GM23338 (cell line): ENCODE results near the gene DPF1. TPM values are rescaled to one million over a fixed set of nuclear protein-coding genes. Genes with fewer than 3 reads are reported as not detected.

ENCODE experiments used
- ATAC-seq: fragments of 200-7000 bp; cut with Tn5 transposase; 3 replicates; pipeline ENCODE4 v1.9.1; 2020
- DNase-seq: peaks from one replicate; pipeline ENCODE4 v3.0.0-alpha.2; 2015; ENCODE audit warnings: low spot score
- H2AFZ ChIP-seq: fragments of 200-600 bp; sonication (generic); 2 replicates; pipeline ENCODE4 v1.8.0; 2016; ENCODE audit warnings: antibody characterized with exemption, mild to moderate bottlenecking, moderate library complexity
- H3F3A ChIP-seq: fragments of 200-600 bp; sonication (generic); replicated peaks from 2 replicates; pipeline ENCODE4 v1.8.0; 2017; ENCODE audit warnings: antibody characterized with exemption, mixed run types, low read depth
- H3K27ac ChIP-seq: fragments of 200-600 bp; sonication (generic); 2 replicates; pipeline ENCODE4 v1.6.1; 2016; ENCODE audit warnings: low read depth
- H3K27me3 ChIP-seq: fragments of 200-600 bp; sonication (generic); 2 replicates; pipeline ENCODE4 v1.8.0; 2016; ENCODE audit warnings: mild to moderate bottlenecking, mixed run types, moderate library complexity; ENCODE audit not compliant: insufficient read depth
- H3K36me3 ChIP-seq: fragments of 200-600 bp; sonication (generic); 2 replicates; pipeline ENCODE4 v1.8.0; 2016; ENCODE audit warnings: mild to moderate bottlenecking; ENCODE audit not compliant: insufficient read depth
- H3K4me1 ChIP-seq: fragments of 200-600 bp; sonication (generic); 2 replicates; pipeline ENCODE4 v1.8.0; 2016; ENCODE audit warnings: mild to moderate bottlenecking, moderate library complexity; ENCODE audit not compliant: insufficient read depth
- H3K4me2 ChIP-seq: fragments of 200-600 bp; sonication (generic); 2 replicates; pipeline ENCODE4 v1.7.1; 2017; ENCODE audit warnings: mixed run types
- H3K4me3 ChIP-seq: fragments of 200-600 bp; sonication (generic); 2 replicates; pipeline ENCODE4 v1.6.1; 2016; ENCODE audit warnings: mixed run types
- H3K79me2 ChIP-seq: fragments of 200-600 bp; sonication (generic); replicated peaks from 2 replicates; pipeline ENCODE4 v1.8.0; 2017; ENCODE audit warnings: mild to moderate bottlenecking; ENCODE audit not compliant: insufficient read depth
- H3K9me2 ChIP-seq: fragments of 200-600 bp; sonication (generic); 2 replicates; pipeline ENCODE4 v1.8.0; 2017; ENCODE audit not compliant: insufficient read depth
- H4K20me1 ChIP-seq: fragments of 200-600 bp; sonication (generic); replicated peaks from 2 replicates; pipeline ENCODE4 v1.8.0; 2017; ENCODE audit warnings: mild to moderate bottlenecking; ENCODE audit not compliant: insufficient read depth
- H3K27ac Mint-ChIP-seq: 2 replicates; pipeline ENCODE4 v1.8.0; 2020; ENCODE audit warnings: inconsistent platforms, mild to moderate bottlenecking, moderate library complexity, mixed read lengths
- H3K27me3 Mint-ChIP-seq: 3 replicates; pipeline ENCODE4 v1.8.0; 2022; ENCODE audit warnings: low read depth, mild to moderate bottlenecking, moderate library complexity, mixed read lengths, inconsistent platforms; ENCODE audit not compliant: insufficient read depth, poor library complexity
- H3K36me3 Mint-ChIP-seq: 3 replicates; pipeline ENCODE4 v1.8.0; 2021; ENCODE audit warnings: low read depth, mild to moderate bottlenecking, inconsistent platforms, moderate library complexity, mixed read lengths
- H3K4me1 Mint-ChIP-seq: 3 replicates; pipeline ENCODE4 v1.8.0; 2020; ENCODE audit warnings: mild to moderate bottlenecking, inconsistent platforms, mixed read lengths
- H3K4me3 Mint-ChIP-seq: 3 replicates; pipeline ENCODE4 v1.8.0; 2021; ENCODE audit warnings: moderate library complexity, mild to moderate bottlenecking, inconsistent platforms, mixed read lengths
- H3K9me3 Mint-ChIP-seq: 3 replicates; pipeline ENCODE4 v1.8.0; 2020; ENCODE audit warnings: moderate library complexity, mild to moderate bottlenecking, inconsistent platforms, mixed read lengths
- CREB1 ChIP-seq: fragments of 250-450 bp; sonication (Bioruptor Pico); IDR thresholded peaks from 2 replicates; pipeline ENCODE4 v1.5.0; 2020; ENCODE audit warnings: low read depth, mild to moderate bottlenecking, moderate library complexity
- EZH2 ChIP-seq: fragments of 200-600 bp; sonication (generic); IDR thresholded peaks from one replicate; pipeline ENCODE4 v1.8.0; 2017; ENCODE audit warnings: antibody characterized with exemption, mild to moderate bottlenecking, low read depth; ENCODE audit not compliant: unreplicated experiment
- EZH2phosphoT487 ChIP-seq: fragments of 200-600 bp; sonication (generic); IDR thresholded peaks from one replicate; pipeline ENCODE4 v1.8.1; 2018; ENCODE audit warnings: antibody characterized with exemption; ENCODE audit not compliant: unreplicated experiment
- JUNB ChIP-seq: IDR thresholded peaks from one replicate; pipeline ENCODE4 v1.6.1; 2016; ENCODE audit warnings: antibody characterized with exemption; ENCODE audit not compliant: unreplicated experiment
- NANOG ChIP-seq: IDR thresholded peaks from 2 replicates; pipeline ENCODE4 v1.6.1; 2016; ENCODE audit warnings: antibody characterized with exemption, borderline replicate concordance
- POLR2AphosphoS5 ChIP-seq: IDR thresholded peaks from 2 replicates; pipeline ENCODE4 v1.6.1; 2016; ENCODE audit warnings: antibody characterized with exemption, low read depth
- STAT1 ChIP-seq: IDR thresholded peaks from one replicate; pipeline ENCODE4 v1.6.1; 2016; ENCODE audit warnings: antibody characterized with exemption; ENCODE audit not compliant: unreplicated experiment
- ZNF114 ChIP-seq: fragments of 250-450 bp; sonication (Bioruptor Pico); IDR thresholded peaks from 2 replicates; pipeline ENCODE4 v1.5.0; 2020; ENCODE audit warnings: mild to moderate bottlenecking, moderate library complexity
- ZNF331 ChIP-seq: fragments of 250-450 bp; sonication (Bioruptor Pico); IDR thresholded peaks from 2 replicates; pipeline ENCODE4 v1.5.0; 2020; ENCODE audit warnings: low read depth, mild to moderate bottlenecking, moderate library complexity
- polyA plus RNA-seq: library from polyadenylated mRNA; unstranded; fragments of >200 nt; fragmentation: Nextera tagmentation; extraction: Ambion mirVana; gene quantifications from 2 replicates; pipeline ENCODE4 v1.2.1, GENCODE V29; 2016
- total RNA-seq: library from RNA; depleted of rRNA; stranded (reverse); fragments of >200 nt; shearing (Covaris generic); gene quantifications from 2 replicates; pipeline ENCODE4 v1.2.3, GENCODE V29; 2014
- TF ChIP-seq, protein P1 (sequence below): IDR thresholded peaks from one replicate; pipeline ENCODE4 v1.6.1; 2018; ENCODE audit warnings: antibody characterized with exemption; ENCODE audit not compliant: unreplicated experiment
- TF ChIP-seq, protein P2 (sequence below), 2 experiments: fragments of 200-600 bp in 1 of 2; sonication (generic) in 1 of 2; conservative IDR thresholded peaks; 2 replicates each; pipeline versions ENCODE4 v1.5.1 to v1.6.1; 2016 to 2017; ENCODE audit warnings: antibody characterized with exemption in 2 of 2, low read depth in 2 of 2, mild to moderate bottlenecking in 2 of 2, moderate library complexity in 1 of 2
- TF ChIP-seq, protein P3 (sequence below): fragments of 250-450 bp; sonication (Bioruptor Pico); IDR thresholded peaks from 2 replicates; pipeline ENCODE4 v1.5.0; 2020; ENCODE audit warnings: mild to moderate bottlenecking, moderate library complexity
- TF ChIP-seq, protein P4 (sequence below): IDR thresholded peaks from 2 replicates; pipeline ENCODE4 v1.6.1; 2016; ENCODE audit warnings: antibody characterized with exemption

DPF1 gene
- total and polyA plus RNA-seq, 2 experiments from 2014 or later = 8.3 to 11.7 TPM

DNA sequence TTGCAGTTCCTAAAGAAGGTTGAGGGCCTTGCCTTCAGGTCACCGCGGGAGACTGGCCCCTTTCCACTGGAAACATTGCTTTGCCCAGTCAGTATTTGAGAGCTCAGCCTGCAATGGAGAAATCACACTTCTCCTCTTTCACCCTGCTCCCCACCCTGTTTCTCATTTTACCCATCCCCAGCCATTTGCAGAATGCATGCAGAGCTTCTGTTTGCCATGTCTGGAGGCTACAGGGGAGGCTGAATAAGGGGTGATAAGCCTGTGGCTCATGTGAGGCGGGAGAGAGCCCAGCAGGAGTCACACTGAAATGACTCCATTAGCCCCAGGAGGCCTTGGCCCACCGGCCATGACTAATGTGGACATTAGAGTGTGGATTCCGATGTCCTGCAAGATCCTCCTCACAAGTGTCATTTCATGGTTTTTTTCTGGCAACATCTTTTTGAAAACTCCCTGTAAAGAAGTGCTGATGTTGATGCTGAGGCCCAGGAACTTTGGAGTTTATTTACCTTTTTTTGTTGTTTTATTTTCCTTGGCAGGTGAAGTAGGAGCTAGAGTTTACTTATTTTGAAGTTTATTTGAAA is 46.7 kb upstream of the DPF1 start:
- Histone ChIP-seq H2AFZ (no peak overlapping the region), H3K27ac (no peak overlapping the region), H3K27me3 (no peaks in the 10 kb centered on the region), H3K36me3 (no peaks in the 10 kb centered on the region), H3K4me1 (peaks cover 35% of the 10 kb centered on the region), H3F3A (peaks cover 20% of the 10 kb centered on the region; the same call in 1 of the 2 replicates), H3K9me2 (no peaks in the 10 kb centered on the region), H3K4me2 (no peak overlapping the region), H3K79me2 (peaks cover 100% of the 10 kb centered on the region), H4K20me1 (peaks cover 72% of the 10 kb centered on the region), H3K4me3 (no peak overlapping the region)
- Mint-ChIP-seq H3K27me3 (peaks cover 10% of the 10 kb centered on the region), H3K4me1 (peaks cover 38% of the 10 kb centered on the region), H3K36me3 (peaks cover 14% of the 10 kb centered on the region), H3K9me3 (no peaks in the 10 kb centered on the region), H3K27ac (no peak overlapping the region), H3K4me3 (no peak overlapping the region)
- no peak for DNase-seq
- TF ChIP-seq ZNF331 (CRISPR knock-in tag) (no peak), EZH2 (no peak), STAT1 (no peak), ZNF114 (CRISPR knock-in tag) (no peak), NANOG (no peak), POLR2AphosphoS5 (no peak), EZH2phosphoT487 (no peak), CREB1 (CRISPR knock-in tag) (no peak), JUNB (no peak)
- TF ChIP-seq, protein P1, sequence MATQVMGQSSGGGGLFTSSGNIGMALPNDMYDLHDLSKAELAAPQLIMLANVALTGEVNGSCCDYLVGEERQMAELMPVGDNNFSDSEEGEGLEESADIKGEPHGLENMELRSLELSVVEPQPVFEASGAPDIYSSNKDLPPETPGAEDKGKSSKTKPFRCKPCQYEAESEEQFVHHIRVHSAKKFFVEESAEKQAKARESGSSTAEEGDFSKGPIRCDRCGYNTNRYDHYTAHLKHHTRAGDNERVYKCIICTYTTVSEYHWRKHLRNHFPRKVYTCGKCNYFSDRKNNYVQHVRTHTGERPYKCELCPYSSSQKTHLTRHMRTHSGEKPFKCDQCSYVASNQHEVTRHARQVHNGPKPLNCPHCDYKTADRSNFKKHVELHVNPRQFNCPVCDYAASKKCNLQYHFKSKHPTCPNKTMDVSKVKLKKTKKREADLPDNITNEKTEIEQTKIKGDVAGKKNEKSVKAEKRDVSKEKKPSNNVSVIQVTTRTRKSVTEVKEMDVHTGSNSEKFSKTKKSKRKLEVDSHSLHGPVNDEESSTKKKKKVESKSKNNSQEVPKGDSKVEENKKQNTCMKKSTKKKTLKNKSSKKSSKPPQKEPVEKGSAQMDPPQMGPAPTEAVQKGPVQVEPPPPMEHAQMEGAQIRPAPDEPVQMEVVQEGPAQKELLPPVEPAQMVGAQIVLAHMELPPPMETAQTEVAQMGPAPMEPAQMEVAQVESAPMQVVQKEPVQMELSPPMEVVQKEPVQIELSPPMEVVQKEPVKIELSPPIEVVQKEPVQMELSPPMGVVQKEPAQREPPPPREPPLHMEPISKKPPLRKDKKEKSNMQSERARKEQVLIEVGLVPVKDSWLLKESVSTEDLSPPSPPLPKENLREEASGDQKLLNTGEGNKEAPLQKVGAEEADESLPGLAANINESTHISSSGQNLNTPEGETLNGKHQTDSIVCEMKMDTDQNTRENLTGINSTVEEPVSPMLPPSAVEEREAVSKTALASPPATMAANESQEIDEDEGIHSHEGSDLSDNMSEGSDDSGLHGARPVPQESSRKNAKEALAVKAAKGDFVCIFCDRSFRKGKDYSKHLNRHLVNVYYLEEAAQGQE = no peak
- TF ChIP-seq, protein P2, sequence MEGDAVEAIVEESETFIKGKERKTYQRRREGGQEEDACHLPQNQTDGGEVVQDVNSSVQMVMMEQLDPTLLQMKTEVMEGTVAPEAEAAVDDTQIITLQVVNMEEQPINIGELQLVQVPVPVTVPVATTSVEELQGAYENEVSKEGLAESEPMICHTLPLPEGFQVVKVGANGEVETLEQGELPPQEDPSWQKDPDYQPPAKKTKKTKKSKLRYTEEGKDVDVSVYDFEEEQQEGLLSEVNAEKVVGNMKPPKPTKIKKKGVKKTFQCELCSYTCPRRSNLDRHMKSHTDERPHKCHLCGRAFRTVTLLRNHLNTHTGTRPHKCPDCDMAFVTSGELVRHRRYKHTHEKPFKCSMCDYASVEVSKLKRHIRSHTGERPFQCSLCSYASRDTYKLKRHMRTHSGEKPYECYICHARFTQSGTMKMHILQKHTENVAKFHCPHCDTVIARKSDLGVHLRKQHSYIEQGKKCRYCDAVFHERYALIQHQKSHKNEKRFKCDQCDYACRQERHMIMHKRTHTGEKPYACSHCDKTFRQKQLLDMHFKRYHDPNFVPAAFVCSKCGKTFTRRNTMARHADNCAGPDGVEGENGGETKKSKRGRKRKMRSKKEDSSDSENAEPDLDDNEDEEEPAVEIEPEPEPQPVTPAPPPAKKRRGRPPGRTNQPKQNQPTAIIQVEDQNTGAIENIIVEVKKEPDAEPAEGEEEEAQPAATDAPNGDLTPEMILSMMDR (conservative IDR thresholded peaks at IDR 0.05; ENCODE audit: low read depth in 2 of 2) = no peak
- TF ChIP-seq, protein P3, sequence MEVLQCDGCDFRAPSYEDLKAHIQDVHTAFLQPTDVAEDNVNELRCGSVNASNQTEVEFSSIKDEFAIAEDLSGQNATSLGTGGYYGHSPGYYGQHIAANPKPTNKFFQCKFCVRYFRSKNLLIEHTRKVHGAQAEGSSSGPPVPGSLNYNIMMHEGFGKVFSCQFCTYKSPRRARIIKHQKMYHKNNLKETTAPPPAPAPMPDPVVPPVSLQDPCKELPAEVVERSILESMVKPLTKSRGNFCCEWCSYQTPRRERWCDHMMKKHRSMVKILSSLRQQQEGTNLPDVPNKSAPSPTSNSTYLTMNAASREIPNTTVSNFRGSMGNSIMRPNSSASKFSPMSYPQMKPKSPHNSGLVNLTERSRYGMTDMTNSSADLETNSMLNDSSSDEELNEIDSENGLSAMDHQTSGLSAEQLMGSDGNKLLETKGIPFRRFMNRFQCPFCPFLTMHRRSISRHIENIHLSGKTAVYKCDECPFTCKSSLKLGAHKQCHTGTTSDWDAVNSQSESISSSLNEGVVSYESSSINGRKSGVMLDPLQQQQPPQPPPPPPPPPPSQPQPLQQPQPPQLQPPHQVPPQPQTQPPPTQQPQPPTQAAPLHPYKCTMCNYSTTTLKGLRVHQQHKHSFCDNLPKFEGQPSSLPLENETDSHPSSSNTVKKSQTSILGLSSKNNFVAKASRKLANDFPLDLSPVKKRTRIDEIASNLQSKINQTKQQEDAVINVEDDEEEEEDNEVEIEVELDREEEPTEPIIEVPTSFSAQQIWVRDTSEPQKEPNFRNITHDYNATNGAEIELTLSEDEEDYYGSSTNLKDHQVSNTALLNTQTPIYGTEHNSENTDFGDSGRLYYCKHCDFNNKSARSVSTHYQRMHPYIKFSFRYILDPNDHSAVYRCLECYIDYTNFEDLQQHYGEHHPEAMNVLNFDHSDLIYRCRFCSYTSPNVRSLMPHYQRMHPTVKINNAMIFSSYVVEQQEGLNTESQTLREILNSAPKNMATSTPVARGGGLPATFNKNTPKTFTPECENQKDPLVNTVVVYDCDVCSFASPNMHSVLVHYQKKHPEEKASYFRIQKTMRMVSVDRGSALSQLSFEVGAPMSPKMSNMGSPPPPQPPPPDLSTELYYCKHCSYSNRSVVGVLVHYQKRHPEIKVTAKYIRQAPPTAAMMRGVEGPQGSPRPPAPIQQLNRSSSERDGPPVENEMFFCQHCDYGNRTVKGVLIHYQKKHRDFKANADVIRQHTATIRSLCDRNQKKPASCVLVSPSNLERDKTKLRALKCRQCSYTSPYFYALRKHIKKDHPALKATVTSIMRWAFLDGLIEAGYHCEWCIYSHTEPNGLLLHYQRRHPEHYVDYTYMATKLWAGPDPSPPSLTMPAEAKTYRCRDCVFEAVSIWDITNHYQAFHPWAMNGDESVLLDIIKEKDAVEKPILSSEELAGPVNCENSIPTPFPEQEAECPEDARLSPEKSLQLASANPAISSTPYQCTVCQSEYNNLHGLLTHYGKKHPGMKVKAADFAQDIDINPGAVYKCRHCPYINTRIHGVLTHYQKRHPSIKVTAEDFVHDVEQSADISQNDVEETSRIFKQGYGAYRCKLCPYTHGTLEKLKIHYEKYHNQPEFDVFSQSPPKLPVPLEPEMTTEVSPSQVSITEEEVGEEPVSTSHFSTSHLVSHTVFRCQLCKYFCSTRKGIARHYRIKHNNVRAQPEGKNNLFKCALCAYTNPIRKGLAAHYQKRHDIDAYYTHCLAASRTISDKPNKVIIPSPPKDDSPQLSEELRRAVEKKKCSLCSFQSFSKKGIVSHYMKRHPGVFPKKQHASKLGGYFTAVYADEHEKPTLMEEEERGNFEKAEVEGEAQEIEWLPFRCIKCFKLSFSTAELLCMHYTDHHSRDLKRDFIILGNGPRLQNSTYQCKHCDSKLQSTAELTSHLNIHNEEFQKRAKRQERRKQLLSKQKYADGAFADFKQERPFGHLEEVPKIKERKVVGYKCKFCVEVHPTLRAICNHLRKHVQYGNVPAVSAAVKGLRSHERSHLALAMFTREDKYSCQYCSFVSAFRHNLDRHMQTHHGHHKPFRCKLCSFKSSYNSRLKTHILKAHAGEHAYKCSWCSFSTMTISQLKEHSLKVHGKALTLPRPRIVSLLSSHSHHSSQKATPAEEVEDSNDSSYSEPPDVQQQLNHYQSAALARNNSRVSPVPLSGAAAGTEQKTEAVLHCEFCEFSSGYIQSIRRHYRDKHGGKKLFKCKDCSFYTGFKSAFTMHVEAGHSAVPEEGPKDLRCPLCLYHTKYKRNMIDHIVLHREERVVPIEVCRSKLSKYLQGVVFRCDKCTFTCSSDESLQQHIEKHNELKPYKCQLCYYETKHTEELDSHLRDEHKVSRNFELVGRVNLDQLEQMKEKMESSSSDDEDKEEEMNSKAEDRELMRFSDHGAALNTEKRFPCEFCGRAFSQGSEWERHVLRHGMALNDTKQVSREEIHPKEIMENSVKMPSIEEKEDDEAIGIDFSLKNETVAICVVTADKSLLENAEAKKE (CRISPR knock-in tag) = no peak
- TF ChIP-seq, protein P4, sequence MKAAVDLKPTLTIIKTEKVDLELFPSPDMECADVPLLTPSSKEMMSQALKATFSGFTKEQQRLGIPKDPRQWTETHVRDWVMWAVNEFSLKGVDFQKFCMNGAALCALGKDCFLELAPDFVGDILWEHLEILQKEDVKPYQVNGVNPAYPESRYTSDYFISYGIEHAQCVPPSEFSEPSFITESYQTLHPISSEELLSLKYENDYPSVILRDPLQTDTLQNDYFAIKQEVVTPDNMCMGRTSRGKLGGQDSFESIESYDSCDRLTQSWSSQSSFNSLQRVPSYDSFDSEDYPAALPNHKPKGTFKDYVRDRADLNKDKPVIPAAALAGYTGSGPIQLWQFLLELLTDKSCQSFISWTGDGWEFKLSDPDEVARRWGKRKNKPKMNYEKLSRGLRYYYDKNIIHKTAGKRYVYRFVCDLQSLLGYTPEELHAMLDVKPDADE = no peak
- no peak for ATAC-seq
